HUES6 (cell line): ENCODE data around the gene S100A8.

Experiments used
- H3K27ac ChIP-seq: 2 replicates; pipeline ENCODE4 v1.7.0; 2013; ENCODE audit warnings: low read depth, mild to moderate bottlenecking, low read length, inconsistent platforms
- H3K27me3 ChIP-seq: 2 replicates; pipeline ENCODE4 v1.6.1; 2013; ENCODE audit warnings: low read length; ENCODE audit not compliant: control insufficient read depth, insufficient read depth
- H3K36me3 ChIP-seq: 2 replicates; pipeline ENCODE4 v1.6.1; 2013; ENCODE audit warnings: low read length; ENCODE audit not compliant: control insufficient read depth, insufficient read depth
- H3K4me1 ChIP-seq: 2 replicates; pipeline ENCODE4 v1.6.1; 2013; ENCODE audit warnings: low read length; ENCODE audit not compliant: control insufficient read depth, insufficient read depth
- H3K4me3 ChIP-seq: 2 replicates; pipeline ENCODE4 v1.5.1; 2013; ENCODE audit warnings: low read depth, low read length
- H3K9ac ChIP-seq: one replicate; pipeline ENCODE4 v1.6.1; 2013; ENCODE audit warnings: mild to moderate bottlenecking, low read length
- H3K9me3 ChIP-seq: 2 replicates; pipeline ENCODE4 v1.6.1; 2013; ENCODE audit warnings: low read depth, low read length; ENCODE audit not compliant: control insufficient read depth, insufficient read depth

Gene S100A8

DNA sequence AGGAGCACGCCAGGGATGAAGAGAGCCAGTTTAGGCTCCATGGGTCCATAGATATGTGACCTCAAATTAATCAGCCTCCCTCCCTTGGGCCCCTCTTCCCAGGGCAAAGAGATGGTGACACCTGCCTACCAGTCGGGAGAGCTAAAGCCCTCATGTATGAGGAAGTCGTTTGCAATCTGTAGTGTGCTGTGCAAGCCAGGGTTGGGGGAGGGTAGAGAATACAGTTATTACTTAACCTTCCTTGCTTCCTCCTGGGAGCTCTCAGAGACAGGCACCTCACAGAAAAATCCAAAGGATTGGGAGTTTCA is 46.2 kb downstream of the S100A8 start:
- H3K4me1 ChIP-seq = no peaks in the 10 kb centered on the region; the same call in 1 of the 2 replicates
- H3K9me3 ChIP-seq = no peaks in the 10 kb centered on the region
- H3K4me3 ChIP-seq = no peak overlapping the region
- H3K27ac ChIP-seq = no peak overlapping the region
- peaks cover 21% of the 10 kb centered on the region for H3K27me3 ChIP-seq
- no peaks in the 10 kb centered on the region for H3K36me3 ChIP-seq
- no peak overlapping the region for H3K9ac ChIP-seq

DNA sequence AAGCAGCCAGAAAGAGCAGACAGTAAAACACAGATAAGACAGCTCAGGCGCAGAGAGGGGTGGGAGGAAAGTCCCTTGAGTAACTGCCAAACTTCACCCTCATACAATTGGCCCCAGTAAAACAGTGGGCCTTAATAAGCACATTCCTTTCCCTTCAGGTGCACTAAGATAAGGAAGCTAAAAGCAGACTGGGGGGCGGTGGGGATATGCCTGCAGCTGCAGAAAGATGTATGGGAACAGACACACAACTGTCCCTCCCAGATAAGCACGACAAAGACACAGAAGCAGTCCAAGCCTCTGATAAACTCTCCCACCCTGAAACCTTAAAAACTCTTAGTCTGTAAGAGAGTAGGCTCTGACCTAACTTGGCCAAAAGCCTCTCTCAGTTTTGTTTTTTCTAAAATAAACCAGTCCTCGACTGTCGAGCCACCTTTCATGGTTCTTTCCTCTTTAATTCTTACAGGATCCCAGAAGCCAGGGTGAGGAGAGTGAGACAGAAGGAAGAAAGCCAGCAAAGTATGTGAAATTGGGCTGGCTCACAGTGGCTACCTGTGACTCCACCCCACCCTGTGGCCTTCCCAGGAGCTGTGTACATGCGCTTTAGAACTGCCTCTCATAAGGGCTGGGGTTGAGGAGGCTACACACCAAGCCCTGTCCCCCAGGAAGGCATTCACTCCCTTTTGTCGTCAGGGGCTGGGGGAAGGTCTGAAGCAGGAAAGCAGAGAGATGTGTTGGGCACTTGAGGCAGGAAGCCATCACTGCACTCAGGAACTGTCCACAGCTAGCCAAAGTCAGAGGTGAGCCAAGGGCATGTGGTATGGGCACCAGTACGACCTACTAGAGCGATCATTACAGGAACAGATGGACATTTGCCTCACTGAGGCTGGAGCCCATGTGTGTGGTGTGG is 46.8 kb downstream of the S100A8 start:
- Histone ChIP-seq H3K36me3 (no peaks in the 10 kb centered on the region), H3K9me3 (no peaks in the 10 kb centered on the region), H3K27me3 (peaks cover 17% of the 10 kb centered on the region), H3K27ac (no peak overlapping the region), H3K4me1 (no peaks in the 10 kb centered on the region; the same call in 1 of the 2 replicates), H3K9ac (no peak overlapping the region), H3K4me3 (no peak overlapping the region)

DNA sequence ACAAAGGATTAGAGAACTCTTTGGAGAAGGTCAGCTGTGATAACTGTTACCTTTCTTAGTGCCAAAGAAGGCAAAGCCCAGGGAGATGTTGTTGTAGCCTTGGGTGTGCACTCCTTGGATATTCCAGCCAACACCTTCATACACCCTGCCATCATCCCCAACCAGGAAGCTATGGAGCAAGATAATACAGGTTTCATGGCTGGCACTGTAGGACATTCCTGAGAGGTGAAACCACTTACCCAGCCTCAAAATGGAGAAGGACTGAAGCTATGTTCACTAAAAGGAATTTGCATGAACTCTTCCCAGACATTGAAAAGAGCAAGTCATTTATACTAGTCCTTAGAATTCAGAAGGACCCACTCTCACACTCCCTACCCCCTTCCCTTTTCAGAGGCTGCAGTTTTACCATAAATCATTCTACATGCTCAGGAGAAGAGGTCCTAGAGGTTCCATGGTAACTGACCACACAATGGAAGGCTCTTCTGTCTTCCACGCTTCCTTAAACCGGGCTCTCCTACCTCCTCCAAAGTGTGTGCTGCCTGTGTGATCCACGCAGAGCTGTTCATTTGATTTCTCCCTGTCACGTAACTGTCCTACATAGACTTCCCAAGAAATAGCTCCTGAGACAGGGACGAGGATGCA is 47.7 kb downstream of the S100A8 start:
- no peak overlapping the region for H3K9ac ChIP-seq
- H3K27me3 ChIP-seq = peaks cover 15% of the 10 kb centered on the region
- H3K4me3 ChIP-seq = no peak overlapping the region
- H3K4me1 ChIP-seq = no peaks in the 10 kb centered on the region; the same call in 1 of the 2 replicates
- no peaks in the 10 kb centered on the region for H3K9me3 ChIP-seq
- no peaks in the 10 kb centered on the region for H3K36me3 ChIP-seq
- no peak overlapping the region for H3K27ac ChIP-seq

DNA sequence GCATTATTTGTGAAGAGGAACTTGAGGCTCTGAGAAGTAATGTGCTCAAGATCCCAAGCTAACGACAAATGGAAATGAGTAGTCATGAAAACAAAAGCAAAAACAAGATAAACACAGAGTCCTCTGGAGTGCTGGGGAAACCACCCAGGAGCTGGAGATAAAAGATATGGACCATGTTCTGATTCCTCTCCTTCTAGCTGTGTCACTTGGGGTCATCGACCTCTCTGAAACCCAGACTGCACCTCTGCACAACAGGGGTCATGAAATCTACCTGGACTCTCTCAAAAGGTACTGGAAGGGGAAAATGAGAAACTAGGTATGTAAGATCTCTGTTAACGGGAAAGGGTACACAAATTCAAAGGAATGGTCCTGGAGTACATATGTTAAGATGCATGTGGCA is 48.7 kb downstream of the S100A8 start:
- no peak overlapping the region for H3K4me3 ChIP-seq
- H3K27ac ChIP-seq = no peak overlapping the region
- no peaks in the 10 kb centered on the region for H3K9me3 ChIP-seq
- H3K9ac ChIP-seq = no peak overlapping the region
- no peaks in the 10 kb centered on the region; the same call in 1 of the 2 replicates for H3K4me1 ChIP-seq
- no peaks in the 10 kb centered on the region for H3K36me3 ChIP-seq
- H3K27me3 ChIP-seq = peaks cover 20% of the 10 kb centered on the region

DNA sequence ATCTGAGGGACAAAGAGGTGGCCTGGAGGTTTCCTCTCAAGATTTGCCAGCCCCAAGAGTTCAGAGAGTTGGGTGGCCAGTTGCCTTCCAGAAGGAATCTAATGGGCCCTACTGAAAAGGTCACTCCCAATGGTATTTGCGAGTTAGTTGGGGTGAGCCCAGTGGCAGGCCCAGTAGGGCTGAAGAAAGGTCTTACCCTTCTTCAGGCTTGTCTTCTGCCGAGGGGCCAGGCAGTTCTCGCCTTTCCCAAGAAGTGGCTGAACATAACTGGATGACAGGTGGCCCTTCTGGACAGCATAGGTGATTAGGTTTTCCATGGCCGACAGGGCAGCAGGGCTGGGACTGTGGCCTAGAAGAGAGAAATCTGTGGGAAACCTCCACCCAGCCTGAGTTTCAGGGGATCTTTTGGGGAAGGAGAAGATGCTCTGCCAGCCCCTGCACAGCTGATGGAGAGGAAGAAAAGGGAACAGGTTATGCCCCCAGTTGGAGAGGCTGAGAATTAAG is 49.4 kb downstream of the S100A8 start:
- no peaks in the 10 kb centered on the region; the same call in 1 of the 2 replicates for H3K4me1 ChIP-seq

DNA sequence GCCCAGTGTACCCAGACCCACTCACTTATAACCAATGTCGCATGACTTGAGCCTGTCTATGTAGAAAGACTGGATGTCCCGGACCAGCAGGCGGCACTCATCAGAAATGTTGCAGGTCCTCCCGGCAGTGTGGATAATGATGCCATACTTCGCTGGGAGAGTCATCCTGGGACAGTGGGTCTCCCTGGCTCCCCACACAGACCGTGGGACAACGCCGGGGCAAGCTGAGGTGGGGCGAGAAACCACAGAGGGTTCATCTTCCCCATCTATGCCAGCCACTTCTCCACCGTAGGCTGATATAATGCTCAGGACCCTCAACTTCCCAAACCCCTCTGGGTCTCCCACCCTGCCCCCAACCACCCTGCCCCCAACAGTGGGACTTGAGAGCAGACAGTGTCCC is 50.5 kb downstream of the S100A8 start:
- Histone ChIP-seq H3K4me1 (no peaks in the 10 kb centered on the region; the same call in 1 of the 2 replicates), H3K36me3 (no peaks in the 10 kb centered on the region), H3K4me3 (no peak overlapping the region), H3K9me3 (no peaks in the 10 kb centered on the region), H3K9ac (no peak overlapping the region), H3K27me3 (peaks cover 15% of the 10 kb centered on the region), H3K27ac (no peak overlapping the region)

More for the DNA sequence above, 49.4 kb downstream of the S100A8 start:
- H3K9ac ChIP-seq = no peak overlapping the region
- no peak overlapping the region for H3K4me3 ChIP-seq
- H3K9me3 ChIP-seq = no peaks in the 10 kb centered on the region
- peaks cover 20% of the 10 kb centered on the region for H3K27me3 ChIP-seq
- no peak overlapping the region for H3K27ac ChIP-seq
- H3K36me3 ChIP-seq = no peaks in the 10 kb centered on the region
